IPS-18a (cell line): Measurements from ENCODE around the gene SSX4B.
"Not testable (repeated sequence)": the region's sequence is repeated elsewhere in the genome, so short reads cannot be mapped to it uniquely, and the experiment has no call there.

Experiments used
- H3K27ac ChIP-seq: one replicate; pipeline ENCODE4 v1.5.1; 2013; ENCODE audit warnings: low read length
- H3K27me3 ChIP-seq: one replicate; pipeline ENCODE4 v1.6.1; 2013; ENCODE audit warnings: mild to moderate bottlenecking, low read length; ENCODE audit not compliant: control insufficient read depth, insufficient read depth
- H3K36me3 ChIP-seq: one replicate; pipeline ENCODE4 v1.6.1; 2013; ENCODE audit warnings: low read depth, low read length; ENCODE audit not compliant: control insufficient read depth
- H3K4me1 ChIP-seq: one replicate; pipeline ENCODE4 v1.6.1; 2013; ENCODE audit warnings: low read depth, low read length; ENCODE audit not compliant: control insufficient read depth
- H3K4me3 ChIP-seq: one replicate; pipeline ENCODE4 v1.5.1; 2013; ENCODE audit warnings: low read length
- H3K9ac ChIP-seq: one replicate; pipeline ENCODE4 v1.6.1; 2013; ENCODE audit warnings: mild to moderate bottlenecking, low read length, moderate library complexity
- H3K9me3 ChIP-seq: one replicate; pipeline ENCODE4 v1.6.1; 2013; ENCODE audit warnings: low read depth, low read length; ENCODE audit not compliant: control insufficient read depth

The SSX4B gene

DNA sequence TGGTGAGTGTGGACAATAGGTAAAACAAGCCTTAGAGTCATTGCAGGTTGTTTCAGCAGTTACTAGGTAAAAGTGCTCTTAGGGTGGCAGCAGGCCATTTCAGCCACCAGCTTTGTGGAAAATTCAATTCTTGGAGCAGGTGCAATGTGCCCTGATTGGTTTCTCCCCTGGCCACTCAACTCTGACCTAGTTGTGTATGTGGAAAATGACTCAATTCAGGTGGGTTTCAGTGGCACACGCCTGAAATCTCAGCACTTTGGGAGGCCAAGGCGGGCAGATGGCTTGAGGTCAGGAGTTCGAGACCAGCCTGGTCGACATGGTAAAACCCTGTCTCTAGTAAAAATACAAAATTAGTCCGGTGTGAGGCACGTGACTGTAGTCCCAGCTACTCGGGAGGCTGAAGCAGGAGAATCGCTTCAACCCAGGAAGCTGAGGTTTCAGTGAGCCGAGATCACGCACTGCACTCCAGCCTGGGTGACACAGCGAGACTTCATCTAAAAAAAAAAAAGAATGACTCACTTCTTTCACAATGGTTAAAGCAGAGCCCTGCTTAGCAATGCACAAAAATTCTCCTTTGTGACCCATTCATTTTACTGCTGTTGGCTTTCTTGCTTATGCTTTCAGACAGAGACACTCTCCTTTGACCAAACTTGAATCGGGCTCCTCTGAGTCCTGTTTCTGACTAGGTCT is 15.4 kb upstream of the SSX4B start:
- H3K9me3 ChIP-seq, H3K36me3 ChIP-seq, H3K27me3 ChIP-seq, H3K4me1 ChIP-seq, H3K4me3 ChIP-seq, H3K27ac ChIP-seq, H3K9ac ChIP-seq: not testable (repeated sequence)

DNA sequence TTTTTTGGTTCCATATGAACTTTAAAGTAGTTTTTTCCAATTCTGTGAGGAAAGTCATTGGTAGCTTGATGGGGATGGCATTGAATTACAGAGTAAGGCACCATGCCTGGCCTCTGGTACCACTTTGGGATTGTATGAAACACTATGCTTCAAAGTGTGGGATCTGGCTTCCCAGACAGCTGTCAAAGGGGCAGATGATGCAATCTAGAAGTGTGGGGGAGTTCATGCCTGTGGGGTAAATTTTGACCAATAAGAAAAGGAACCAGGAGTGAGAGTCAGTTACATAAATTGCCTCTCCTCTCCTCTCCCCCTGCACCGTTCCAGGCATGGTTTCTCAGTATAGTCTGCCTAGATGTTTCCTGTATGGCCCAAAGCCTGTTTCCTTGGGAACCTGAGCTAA is 13.9 kb downstream of the SSX4B start:
- H3K27ac ChIP-seq, H3K4me3 ChIP-seq, H3K4me1 ChIP-seq, H3K9me3 ChIP-seq, H3K9ac ChIP-seq, H3K36me3 ChIP-seq, H3K27me3 ChIP-seq: not testable (repeated sequence)

DNA sequence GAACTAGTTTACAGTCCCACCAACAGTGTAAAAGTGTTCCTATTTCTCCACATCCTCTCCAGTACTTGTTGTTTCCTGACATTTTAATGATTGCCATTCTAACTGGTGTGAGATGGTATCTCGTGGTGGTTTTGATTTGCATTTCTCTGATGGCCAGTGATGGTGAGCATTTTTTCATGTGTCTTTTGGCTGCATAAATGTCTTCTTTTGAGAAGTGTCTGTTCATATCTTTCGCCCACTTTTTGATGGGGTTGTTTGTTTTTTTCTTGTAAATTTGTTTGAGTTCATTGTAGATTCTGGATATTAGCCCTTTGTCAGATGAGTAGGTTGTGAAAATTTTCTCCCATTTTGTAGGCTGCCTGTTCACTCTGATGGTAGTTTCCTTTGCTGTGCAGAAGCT is 14.8 kb downstream of the SSX4B start:
- not testable (repeated sequence) for H3K9me3 ChIP-seq, H3K27ac ChIP-seq, H3K27me3 ChIP-seq, H3K9ac ChIP-seq, H3K36me3 ChIP-seq, H3K4me1 ChIP-seq, H3K4me3 ChIP-seq

DNA sequence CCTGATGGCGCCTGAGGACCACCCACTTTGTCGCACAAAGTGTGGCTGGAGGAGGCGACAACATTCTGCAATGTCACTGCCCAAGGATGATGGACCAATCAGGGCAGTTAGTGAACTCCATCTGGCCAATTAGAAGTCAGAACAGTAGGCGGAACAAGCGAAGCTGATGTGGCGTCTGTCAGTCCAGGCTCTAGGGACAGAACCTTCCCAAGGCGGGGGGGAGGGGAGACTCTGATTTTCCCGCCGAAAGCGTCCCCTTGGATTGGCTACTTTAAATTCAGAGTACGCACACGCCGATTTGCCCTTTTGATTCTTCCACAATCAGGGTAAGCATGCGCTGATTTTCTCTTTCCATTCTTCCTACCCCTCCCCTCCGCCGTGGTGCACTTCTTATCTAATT is 28.5 kb downstream of the SSX4B start, which contains the start of gene SSX4:
TSS of gene SSX4 (plus strand) at position 301 of the 400 bp plus-strand sequence. CDS start 515 bp downstream, outside the sequence.
- not testable (repeated sequence) for H3K9ac ChIP-seq, H3K9me3 ChIP-seq, H3K27me3 ChIP-seq, H3K36me3 ChIP-seq, H3K27ac ChIP-seq, H3K4me1 ChIP-seq, H3K4me3 ChIP-seq

DNA sequence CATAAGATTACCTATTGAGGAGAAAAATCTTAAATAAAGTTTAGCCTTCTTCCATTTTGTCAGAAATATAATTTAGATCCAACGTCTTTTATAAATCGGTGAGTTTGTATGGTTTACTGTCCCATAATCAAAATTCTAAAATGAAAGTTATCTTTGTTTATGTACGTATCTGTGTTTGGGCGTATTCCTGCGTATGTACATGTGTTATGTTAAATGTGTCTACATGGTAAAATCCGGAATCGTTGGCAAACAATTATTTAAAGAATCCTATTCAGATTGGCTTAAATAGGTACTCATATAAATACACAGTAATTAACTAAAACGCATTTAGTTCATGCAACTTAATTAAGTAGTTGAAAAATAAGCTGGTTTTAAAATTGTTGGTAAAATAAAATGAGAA is 41.4 kb downstream of the SSX4B start:
- H3K4me3 ChIP-seq, H3K36me3 ChIP-seq, H3K27ac ChIP-seq, H3K9ac ChIP-seq, H3K9me3 ChIP-seq, H3K27me3 ChIP-seq, H3K4me1 ChIP-seq: not testable (repeated sequence)

DNA sequence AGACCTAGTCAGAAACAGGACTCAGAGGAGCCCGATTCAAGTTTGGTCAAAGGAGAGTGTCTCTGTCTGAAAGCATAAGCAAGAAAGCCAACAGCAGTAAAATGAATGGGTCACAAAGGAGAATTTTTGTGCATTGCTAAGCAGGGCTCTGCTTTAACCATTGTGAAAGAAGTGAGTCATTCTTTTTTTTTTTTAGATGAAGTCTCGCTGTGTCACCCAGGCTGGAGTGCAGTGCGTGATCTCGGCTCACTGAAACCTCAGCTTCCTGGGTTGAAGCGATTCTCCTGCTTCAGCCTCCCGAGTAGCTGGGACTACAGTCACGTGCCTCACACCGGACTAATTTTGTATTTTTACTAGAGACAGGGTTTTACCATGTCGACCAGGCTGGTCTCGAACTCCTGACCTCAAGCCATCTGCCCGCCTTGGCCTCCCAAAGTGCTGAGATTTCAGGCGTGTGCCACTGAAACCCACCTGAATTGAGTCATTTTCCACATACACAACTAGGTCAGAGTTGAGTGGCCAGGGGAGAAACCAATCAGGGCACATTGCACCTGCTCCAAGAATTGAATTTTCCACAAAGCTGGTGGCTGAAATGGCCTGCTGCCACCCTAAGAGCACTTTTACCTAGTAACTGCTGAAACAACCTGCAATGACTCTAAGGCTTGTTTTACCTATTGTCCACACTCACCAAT is 43.9 kb downstream of the SSX4B start:
- not testable (repeated sequence) for H3K27ac ChIP-seq, H3K36me3 ChIP-seq, H3K27me3 ChIP-seq, H3K4me3 ChIP-seq, H3K4me1 ChIP-seq, H3K9ac ChIP-seq, H3K9me3 ChIP-seq

DNA sequence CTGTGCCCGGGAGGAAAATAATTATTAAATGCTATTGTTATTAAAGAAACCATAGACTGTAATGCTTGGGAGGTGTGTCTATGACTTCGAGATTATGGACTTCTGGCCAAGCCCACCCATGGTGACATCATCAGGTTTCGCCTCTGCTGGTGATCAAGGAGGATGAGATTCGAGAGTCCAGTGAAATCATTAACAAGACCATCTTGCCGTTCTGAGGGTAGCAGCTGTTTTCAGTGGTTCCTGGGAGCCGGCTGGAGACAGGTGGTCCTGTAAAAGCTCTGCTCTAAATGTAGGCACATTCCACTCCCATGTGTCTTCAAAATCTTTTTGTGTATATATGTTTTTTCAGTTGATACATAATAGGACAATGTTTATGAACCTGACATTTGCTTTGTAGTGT is 52.5 kb downstream of the SSX4B start:
- H3K27me3 ChIP-seq, H3K4me1 ChIP-seq, H3K27ac ChIP-seq, H3K9ac ChIP-seq, H3K9me3 ChIP-seq, H3K36me3 ChIP-seq, H3K4me3 ChIP-seq: not testable (repeated sequence)

DNA sequence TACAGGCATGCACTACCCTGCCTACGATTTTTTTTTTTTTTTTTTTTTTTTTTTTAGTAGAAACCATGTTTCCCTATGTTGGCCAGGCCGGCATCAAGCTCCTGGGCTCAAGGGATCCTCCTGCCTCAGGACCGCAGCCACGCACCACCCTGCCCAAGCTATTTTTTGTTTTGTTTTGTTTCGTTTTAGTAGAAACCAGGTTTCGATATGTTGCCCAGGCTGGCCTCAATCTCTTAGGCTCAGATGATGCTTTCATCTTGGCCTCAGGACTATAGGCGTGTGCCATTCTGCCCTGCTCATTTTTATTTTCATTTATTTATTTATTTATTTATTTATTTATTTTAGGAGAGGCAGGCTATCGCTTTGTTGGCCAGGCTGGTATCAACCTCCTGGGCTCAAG is 54.1 kb downstream of the SSX4B start:
- H3K27me3 ChIP-seq = no peaks in the 10 kb centered on the region

DNA sequence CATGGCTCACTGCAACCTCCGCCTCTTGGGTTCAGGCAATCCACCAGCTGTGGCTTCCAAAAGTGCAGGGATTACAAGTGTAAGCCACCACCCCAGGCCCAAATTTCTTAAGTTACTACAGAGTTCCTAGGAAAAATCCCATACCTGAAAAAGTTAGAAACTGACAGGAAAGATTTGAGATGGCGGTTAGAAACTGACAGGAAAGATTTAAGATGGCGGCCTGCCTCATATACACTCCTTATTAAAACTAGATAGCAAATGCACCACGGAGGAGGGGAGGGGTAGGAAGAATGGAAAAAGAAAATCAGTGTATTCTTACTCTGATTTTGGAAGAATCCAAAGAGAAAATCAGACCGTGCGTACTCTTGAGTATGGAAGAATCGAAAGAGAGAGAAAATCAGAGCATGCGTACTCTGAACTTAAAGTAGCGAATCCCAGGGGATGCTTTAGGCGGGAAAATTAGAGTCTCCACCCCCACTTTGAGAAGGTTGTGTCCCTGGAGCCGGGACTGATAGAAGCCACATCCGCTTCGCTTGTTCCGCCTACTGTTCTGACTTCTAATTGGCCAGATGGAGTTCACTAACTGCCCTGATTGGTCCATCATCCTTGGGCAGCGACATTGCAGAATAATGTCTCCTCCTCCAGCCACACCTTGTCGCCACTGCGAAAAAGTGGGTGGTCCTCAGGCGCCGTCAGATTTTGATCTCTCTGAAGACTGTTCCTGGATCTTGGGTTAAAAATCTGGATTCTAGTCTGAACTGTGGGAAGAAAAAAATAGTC is 55.3 kb downstream of the SSX4B start, which contains the start of gene SSX3:
TSS of gene SSX3 (minus strand) at position 389 of the 780 bp plus-strand sequence. CDS start 1,454 bp downstream, outside the sequence.
- H3K4me1 ChIP-seq, H3K27ac ChIP-seq, H3K36me3 ChIP-seq, H3K9ac ChIP-seq, H3K9me3 ChIP-seq, H3K27me3 ChIP-seq, H3K4me3 ChIP-seq: not testable (repeated sequence)

More for the DNA sequence above, 54.1 kb downstream of the SSX4B start:
- Histone ChIP-seq H3K9me3 (no peaks in the 10 kb centered on the region), H3K27ac (no peak overlapping the region), H3K9ac (no peak overlapping the region), H3K36me3 (no peaks in the 10 kb centered on the region), H3K4me3 (no peak overlapping the region), H3K4me1 (no peaks in the 10 kb centered on the region)
